ENCODE results near the gene DEPDC7.

GRCh38 chr11:33017478-33017877 lies 1.8 kb downstream of the DEPDC7 start:
- TF ChIP-seq, protein P1, sequence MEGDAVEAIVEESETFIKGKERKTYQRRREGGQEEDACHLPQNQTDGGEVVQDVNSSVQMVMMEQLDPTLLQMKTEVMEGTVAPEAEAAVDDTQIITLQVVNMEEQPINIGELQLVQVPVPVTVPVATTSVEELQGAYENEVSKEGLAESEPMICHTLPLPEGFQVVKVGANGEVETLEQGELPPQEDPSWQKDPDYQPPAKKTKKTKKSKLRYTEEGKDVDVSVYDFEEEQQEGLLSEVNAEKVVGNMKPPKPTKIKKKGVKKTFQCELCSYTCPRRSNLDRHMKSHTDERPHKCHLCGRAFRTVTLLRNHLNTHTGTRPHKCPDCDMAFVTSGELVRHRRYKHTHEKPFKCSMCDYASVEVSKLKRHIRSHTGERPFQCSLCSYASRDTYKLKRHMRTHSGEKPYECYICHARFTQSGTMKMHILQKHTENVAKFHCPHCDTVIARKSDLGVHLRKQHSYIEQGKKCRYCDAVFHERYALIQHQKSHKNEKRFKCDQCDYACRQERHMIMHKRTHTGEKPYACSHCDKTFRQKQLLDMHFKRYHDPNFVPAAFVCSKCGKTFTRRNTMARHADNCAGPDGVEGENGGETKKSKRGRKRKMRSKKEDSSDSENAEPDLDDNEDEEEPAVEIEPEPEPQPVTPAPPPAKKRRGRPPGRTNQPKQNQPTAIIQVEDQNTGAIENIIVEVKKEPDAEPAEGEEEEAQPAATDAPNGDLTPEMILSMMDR (IDR thresholded peaks at IDR 0.05; ENCODE audit: control extremely low read depth in 1 of 3, insufficient read depth in 1 of 3, low read depth in 1 of 3, low read length in 3 of 3), result no peak
- no peak for TF ChIP-seq POLR2AphosphoS5 (IDR thresholded peaks at IDR 0.05; ENCODE audit: low read depth, low read length)
- no peak for TF ChIP-seq ATF2 (IDR thresholded peaks at IDR 0.05; ENCODE audit: low read length)
- TF ChIP-seq EP300 (IDR thresholded peaks at IDR 0.05; ENCODE audit: borderline replicate concordance in 1 of 2, low read depth in 2 of 2, low read length in 2 of 2), result no peak
- no peak for TF ChIP-seq EZH2 (IDR thresholded peaks at IDR 0.05; ENCODE audit: low read depth, low read length, severe bottlenecking)
- no peak for TF ChIP-seq SP2 (IDR thresholded peaks at IDR 0.05; ENCODE audit: low read length)
- no peak for TF ChIP-seq BRCA1 (IDR thresholded peaks at IDR 0.05; ENCODE audit: low read depth, low read length)
- TF ChIP-seq, protein P2, sequence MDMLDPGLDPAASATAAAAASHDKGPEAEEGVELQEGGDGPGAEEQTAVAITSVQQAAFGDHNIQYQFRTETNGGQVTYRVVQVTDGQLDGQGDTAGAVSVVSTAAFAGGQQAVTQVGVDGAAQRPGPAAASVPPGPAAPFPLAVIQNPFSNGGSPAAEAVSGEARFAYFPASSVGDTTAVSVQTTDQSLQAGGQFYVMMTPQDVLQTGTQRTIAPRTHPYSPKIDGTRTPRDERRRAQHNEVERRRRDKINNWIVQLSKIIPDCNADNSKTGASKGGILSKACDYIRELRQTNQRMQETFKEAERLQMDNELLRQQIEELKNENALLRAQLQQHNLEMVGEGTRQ (IDR thresholded peaks at IDR 0.05; ENCODE audit: low read length), result no peak
- no peak for TF ChIP-seq HDAC2 (IDR thresholded peaks at IDR 0.05; ENCODE audit: borderline replicate concordance in 1 of 2, low read depth in 2 of 2, low read length in 2 of 2)
- TF ChIP-seq CHD2 (IDR thresholded peaks at IDR 0.05; ENCODE audit: low read length), result no peak
- no peak for TF ChIP-seq YY1 (IDR thresholded peaks at IDR 0.05; ENCODE audit: low read depth, low read length)

Data from H1 (cell line).